Stomach (tissue), 9 donors: ENCODE data around the gene CDH9. TPM values are rescaled to one million over a fixed set of nuclear protein-coding genes. Genes with fewer than 3 reads are reported as not detected.
"Not testable (repeated sequence)": the region's sequence is repeated elsewhere in the genome, so short reads cannot be mapped to it uniquely, and the experiment has no call there.

Source experiments
- DNase-seq, 2 donors: peaks; one replicate each; pipeline versions ENCODE4 v3.0.0 to v3.0.0-alpha.2; 2013 to 2019
- H3K27ac ChIP-seq, 5 donors: fragments of 200-600 bp in 4 of 5; sonication (generic) in 4 of 5; one replicate each; pipeline ENCODE4 v1.5.1; 2013 to 2019; ENCODE audit warnings: mild to moderate bottlenecking in 1 of 5, moderate library complexity in 1 of 5
- H3K27me3 ChIP-seq, 3 donors: fragments of 200-600 bp; sonication (generic); one replicate each; pipeline ENCODE4 v1.5.1; 2017 to 2019; ENCODE audit warnings: mixed run types in 1 of 3
- H3K36me3 ChIP-seq, 4 donors: fragments of 200-600 bp; sonication (generic); 1 replicate in 3 of 4; 2 replicates in 1 of 4; pipeline ENCODE4 v1.5.1; 2016 to 2019
- H3K4me1 ChIP-seq, 4 donors: fragments of 200-600 bp; sonication (generic); one replicate each; pipeline ENCODE4 v1.5.1; 2016 to 2019
- H3K4me3 ChIP-seq, 4 donors: fragments of 200-600 bp; sonication (generic) in 3 of 4; one replicate each; pipeline ENCODE4 v1.5.1; 2016 to 2019; ENCODE audit warnings: mild to moderate bottlenecking in 1 of 4
- H3K9me3 ChIP-seq, 4 donors: fragments of 200-600 bp; sonication (generic); one replicate each; pipeline ENCODE4 v1.5.1; 2016 to 2019
- EP300 ChIP-seq: sonication (generic); formaldehyde crosslinking; IDR thresholded peaks from one replicate; pipeline ENCODE4 v1.6.1; 2017; ENCODE audit warnings: antibody characterized with exemption
- POLR2A ChIP-seq, 4 donors: fragments of 450-650 bp; IDR thresholded peaks; one replicate each; pipeline ENCODE4 v1.6.1; 2016; ENCODE audit warnings: antibody characterized with exemption in 4 of 4, control low read depth in 2 of 4, mild to moderate bottlenecking in 1 of 4, moderate library complexity in 1 of 4
- POLR2AphosphoS5 ChIP-seq, 3 donors: sonication (generic); formaldehyde crosslinking; IDR thresholded peaks; one replicate each; pipeline ENCODE4 v1.6.1; 2016; ENCODE audit warnings: antibody characterized with exemption in 3 of 3
- WGBS, 5 donors: extraction: QIAGEN DNeasy Blood & Tissue Kit in 3 of 5; methylation state at CpG; one replicate each; pipeline versions ENCODE4 v1.1.5 to v1.1.7; 2013 to 2018; 5-methylcytosine and 5-hydroxymethylcytosine counted together
- intact Hi-C: fragments of 100-400 bp; cut with DNase I; formaldehyde crosslinking; loops from one replicate; pipeline ENCODE4 v1.15.1; 2023; ENCODE audit warnings: low total_unique reads
- polyA plus RNA-seq, 3 donors: library from polyadenylated mRNA; stranded (reverse); fragments of 200-250 nt; gene quantifications; one replicate each; pipeline ENCODE4 v1.2.3, GENCODE V29; 2013
- total RNA-seq, 5 donors: library from RNA; depleted of rRNA; stranded (reverse); fragments of >200 nt; gene quantifications; one replicate each; pipeline versions ENCODE4 v1.1.0 to v1.2.3, GENCODE V29; 2014 to 2016
- TF ChIP-seq, protein P1 (sequence below), 7 experiments: fragments of 450-650 bp in 4 of 7; fragments of 200-600 bp in 3 of 7; sonication (generic) in 3 of 7; IDR thresholded peaks; one replicate each; pipeline ENCODE4 v1.5.1; 2016 to 2019; ENCODE audit warnings: antibody characterized with exemption in 7 of 7, control low read depth in 2 of 7, mild to moderate bottlenecking in 1 of 7
- donor health status: healthy with polysubstance abuse.
- donor health status: Bipolar disorder and iron deficiency.
- donor health status: healthy.

The CDH9 gene
- total and polyA plus RNA-seq, 8 donors, result 2.0 TPM; not detected in 7

DNA sequence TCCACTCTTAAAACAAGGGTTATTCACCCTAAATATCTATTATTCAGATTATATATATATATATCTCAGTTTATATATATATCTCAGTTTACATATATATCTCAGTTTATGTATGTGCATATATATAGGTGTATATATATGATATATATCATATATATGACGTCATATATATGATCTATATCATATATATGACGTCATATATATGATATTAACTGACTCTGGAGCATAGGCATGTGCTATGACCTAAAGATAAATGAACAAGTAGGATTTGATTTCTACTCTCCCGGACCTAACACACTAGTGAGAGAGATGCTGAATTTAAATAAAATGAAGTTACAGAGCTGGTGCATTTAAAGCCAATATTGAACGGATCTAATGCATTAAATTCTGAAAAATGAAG is 174.3 kb downstream of the CDH9 start:
- no peak overlapping the region for H3K27ac ChIP-seq
- H3K27me3 ChIP-seq, result no peaks in the 10 kb centered on the region
- H3K9me3 ChIP-seq, result peaks cover 0 to 3% (median 0%) of the 10 kb centered on the region in 4 donors
- H3K36me3 ChIP-seq, result no peaks in the 10 kb centered on the region
- 45 to 51% (median 48%) methylated on average over 4 of the region's 4 CpGs for WGBS, 5 donors
- TF ChIP-seq, protein P1, sequence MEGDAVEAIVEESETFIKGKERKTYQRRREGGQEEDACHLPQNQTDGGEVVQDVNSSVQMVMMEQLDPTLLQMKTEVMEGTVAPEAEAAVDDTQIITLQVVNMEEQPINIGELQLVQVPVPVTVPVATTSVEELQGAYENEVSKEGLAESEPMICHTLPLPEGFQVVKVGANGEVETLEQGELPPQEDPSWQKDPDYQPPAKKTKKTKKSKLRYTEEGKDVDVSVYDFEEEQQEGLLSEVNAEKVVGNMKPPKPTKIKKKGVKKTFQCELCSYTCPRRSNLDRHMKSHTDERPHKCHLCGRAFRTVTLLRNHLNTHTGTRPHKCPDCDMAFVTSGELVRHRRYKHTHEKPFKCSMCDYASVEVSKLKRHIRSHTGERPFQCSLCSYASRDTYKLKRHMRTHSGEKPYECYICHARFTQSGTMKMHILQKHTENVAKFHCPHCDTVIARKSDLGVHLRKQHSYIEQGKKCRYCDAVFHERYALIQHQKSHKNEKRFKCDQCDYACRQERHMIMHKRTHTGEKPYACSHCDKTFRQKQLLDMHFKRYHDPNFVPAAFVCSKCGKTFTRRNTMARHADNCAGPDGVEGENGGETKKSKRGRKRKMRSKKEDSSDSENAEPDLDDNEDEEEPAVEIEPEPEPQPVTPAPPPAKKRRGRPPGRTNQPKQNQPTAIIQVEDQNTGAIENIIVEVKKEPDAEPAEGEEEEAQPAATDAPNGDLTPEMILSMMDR (IDR thresholded peaks at IDR 0.05), result no peak
- no peak for TF ChIP-seq POLR2AphosphoS5 (IDR thresholded peaks at IDR 0.05)
- TF ChIP-seq EP300, result no peak
- H3K4me1 ChIP-seq, result no peaks in the 10 kb centered on the region
- intact Hi-C loops, result no loop called here
- DNase-seq, result no peak
- no peak overlapping the region for H3K4me3 ChIP-seq

DNA sequence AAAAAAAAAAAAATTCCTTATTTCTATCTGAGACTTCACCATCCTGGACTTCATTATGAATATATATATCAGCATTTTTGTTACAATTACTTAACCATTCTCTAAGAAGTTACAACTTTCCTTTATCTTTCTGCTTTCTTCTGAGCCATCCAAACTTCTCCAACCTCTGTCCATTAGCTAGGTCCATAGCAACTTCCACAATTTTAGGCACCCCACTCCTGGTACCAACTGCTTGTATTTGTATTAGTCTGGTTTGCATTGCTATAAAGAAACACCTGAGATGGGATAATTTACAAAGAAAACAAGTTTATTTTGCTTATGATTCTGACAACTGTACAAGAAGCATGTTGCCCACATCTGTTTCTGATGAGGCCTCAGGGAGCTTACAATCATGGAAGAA is 182.1 kb downstream of the CDH9 start:
- intact Hi-C loops, result no loop called here
- no peak overlapping the region for H3K4me3 ChIP-seq
- H3K4me1 ChIP-seq, result no peaks in the 10 kb centered on the region
- DNase-seq, result no peak
- no peaks in the 10 kb centered on the region for H3K27me3 ChIP-seq
- no peak for TF ChIP-seq EP300
- TF ChIP-seq POLR2AphosphoS5 (IDR thresholded peaks at IDR 0.05), result no peak
- TF ChIP-seq, protein P1 (IDR thresholded peaks at IDR 0.05), result no peak
- TF ChIP-seq POLR2A (IDR thresholded peaks at IDR 0.05), result no peak
- no peaks in the 10 kb centered on the region for H3K36me3 ChIP-seq
- H3K27ac ChIP-seq, result no peak overlapping the region
- peaks cover 0 to 31% (median 17%) of the 10 kb centered on the region in 4 donors for H3K9me3 ChIP-seq

DNA sequence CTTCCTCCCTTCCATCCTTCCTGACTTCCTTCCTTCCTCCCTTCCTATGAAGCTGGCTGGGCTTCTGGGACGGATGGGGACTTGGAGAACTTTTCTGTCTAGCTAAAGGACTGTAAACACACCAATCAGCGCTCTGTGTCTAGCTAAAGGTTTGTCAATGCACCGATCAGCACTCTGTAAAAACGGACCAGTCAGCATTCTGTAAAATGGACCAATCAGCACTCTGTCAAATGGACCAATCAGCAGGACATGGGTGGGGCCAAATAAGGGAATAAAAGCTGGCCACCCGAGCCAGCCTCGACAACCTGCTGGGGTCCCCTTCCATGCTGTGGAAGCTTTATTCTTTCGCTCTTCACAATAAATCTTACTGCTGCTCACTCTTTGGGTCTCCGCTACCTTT is 185.9 kb downstream of the CDH9 start:
- H3K27me3 ChIP-seq, H3K27ac ChIP-seq, intact Hi-C loops, H3K36me3 ChIP-seq, DNase-seq, H3K4me1 ChIP-seq, H3K4me3 ChIP-seq: not testable (repeated sequence)
- H3K9me3 ChIP-seq, result peaks cover 0 to 31% (median 17%) of the 10 kb centered on the region in 4 donors
- WGBS, 5 donors, result 84 to 91% (median 87%) methylated on average over 8 of the region's 8 CpGs

DNA sequence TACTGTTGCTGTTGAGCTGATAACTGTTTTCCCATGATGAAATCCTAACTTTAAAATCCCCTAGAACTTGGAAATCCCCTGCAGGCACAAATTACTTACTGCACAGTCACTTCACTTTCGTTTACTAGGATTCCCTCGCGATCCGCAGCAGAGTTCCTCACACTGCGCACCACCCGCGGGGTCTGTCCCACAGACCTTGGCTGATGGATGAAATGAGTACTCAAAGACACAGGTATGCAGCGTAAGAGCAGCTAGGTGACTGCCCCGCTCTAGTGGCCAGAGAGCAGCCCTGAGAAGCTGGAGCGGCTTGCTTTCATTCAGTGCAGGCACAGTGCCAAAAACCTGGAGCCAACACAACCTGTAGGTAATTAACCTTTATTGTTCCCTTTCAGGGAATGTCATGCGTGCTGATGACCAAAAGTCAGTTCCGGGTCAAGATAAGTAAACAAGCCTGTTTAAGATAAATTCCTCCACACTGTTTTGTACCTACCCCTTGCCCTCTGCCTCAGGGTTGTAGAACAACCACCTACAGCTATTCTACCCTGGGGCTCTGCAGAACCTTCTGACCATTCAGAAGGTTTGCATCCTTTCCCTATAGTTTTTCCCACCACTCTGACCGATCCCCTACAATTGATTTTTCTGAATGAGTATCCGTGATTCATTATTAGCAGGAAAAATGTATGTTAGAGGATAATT is 191.2 kb downstream of the CDH9 start:
- no peak overlapping the region for H3K4me3 ChIP-seq
- 62 to 77% (median 70%) methylated on average over 14 of the region's 14 CpGs for WGBS, 5 donors
- intact Hi-C loops, result no loop called here
- peak; percentile 36 to 71 for DNase-seq
- no peaks in the 10 kb centered on the region for H3K36me3 ChIP-seq
- H3K27me3 ChIP-seq, result no peaks in the 10 kb centered on the region
- no peak overlapping the region for H3K27ac ChIP-seq
- no peaks in the 10 kb centered on the region for H3K4me1 ChIP-seq
- TF ChIP-seq EP300 (no peak), POLR2A (IDR thresholded peaks at IDR 0.05) (no peak), POLR2AphosphoS5 (IDR thresholded peaks at IDR 0.05) (peak in 1 of 3 donors; percentile 18)
- TF ChIP-seq, protein P1 (IDR thresholded peaks at IDR 0.05), result no peak
- H3K9me3 ChIP-seq, result peaks cover 0 to 11% (median 0%) of the 10 kb centered on the region in 4 donors

DNA sequence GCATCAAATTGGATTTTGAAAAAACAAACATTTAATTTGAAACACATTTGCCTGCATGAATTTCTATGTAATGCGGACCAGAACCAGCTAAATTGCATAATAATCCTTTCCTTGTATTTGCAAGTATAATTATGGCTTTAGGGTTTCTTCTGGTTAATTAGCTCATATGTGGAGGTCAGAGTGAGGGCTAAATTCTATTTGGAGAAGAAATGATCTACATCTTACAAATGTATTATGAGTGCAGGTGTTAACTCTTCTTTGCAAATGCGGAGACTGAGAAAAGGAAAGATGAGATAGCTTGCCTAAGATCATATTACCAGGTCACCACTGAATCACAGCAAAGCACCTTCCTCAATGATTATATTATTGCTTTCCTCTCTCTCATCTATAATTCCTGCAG is 194.7 kb downstream of the CDH9 start:
- no peak for DNase-seq
- intact Hi-C loops, result no loop called here
- WGBS, 5 donors, result 77 to 94% (median 87%) methylated on average over 2 of the region's 2 CpGs
- H3K36me3 ChIP-seq, result no peaks in the 10 kb centered on the region
- no peak overlapping the region for H3K27ac ChIP-seq
- no peak overlapping the region for H3K4me3 ChIP-seq
- no peak for TF ChIP-seq POLR2A (IDR thresholded peaks at IDR 0.05)
- no peak for TF ChIP-seq EP300
- TF ChIP-seq, protein P1 (IDR thresholded peaks at IDR 0.05), result no peak
- TF ChIP-seq POLR2AphosphoS5 (IDR thresholded peaks at IDR 0.05), result no peak
- no peaks in the 10 kb centered on the region for H3K4me1 ChIP-seq
- peaks cover 0 to 10% (median 0%) of the 10 kb centered on the region in 4 donors for H3K9me3 ChIP-seq
- no peaks in the 10 kb centered on the region for H3K27me3 ChIP-seq
